ENCODE data around the gene LRRC8D. TPM values are rescaled to one million over a fixed set of nuclear protein-coding genes. Genes with fewer than 3 reads are reported as not detected.
"Not testable (repeated sequence)": the region's sequence is repeated elsewhere in the genome, so short reads cannot be mapped to it uniquely, and the experiment has no call there.

LRRC8D gene
- total RNA-seq, 1 donor from 2014 or later = 31.4 TPM

DNA sequence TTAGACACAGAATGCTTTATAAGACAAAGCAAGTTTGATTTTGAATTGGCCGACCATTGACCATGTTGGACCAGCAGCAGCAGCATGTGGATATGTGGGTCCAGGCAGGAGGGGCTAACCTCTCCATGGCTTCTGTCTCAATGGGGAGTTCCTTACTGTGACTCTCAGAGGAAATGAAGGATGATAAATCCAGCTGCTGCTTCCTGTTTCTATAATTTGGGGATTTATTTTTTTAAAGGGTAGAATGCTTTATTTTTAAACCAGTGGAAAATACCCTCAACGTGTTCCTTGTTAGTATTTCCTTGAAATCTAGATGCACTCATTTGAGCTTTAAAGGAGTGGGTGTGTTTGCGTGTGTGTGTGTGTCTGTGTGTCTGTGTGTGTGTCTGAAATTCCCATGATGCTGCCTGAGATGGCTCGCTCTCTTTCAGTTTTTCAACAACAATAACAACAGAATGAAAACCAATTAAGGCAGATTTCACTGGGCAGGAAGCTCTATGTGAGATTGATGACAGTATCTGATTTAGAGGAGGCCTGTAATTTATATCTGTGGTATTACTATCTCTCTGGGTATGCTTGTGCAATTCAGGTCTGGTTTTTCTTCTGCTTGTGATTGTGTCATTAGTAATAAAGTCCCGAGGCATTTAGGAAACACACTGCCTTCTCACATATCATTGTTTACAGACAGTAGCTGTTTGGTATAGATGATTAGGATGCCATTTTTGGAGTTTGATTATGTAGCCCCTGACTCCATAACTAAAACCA is 88.0 kb downstream of the LRRC8D start:
- DNase-seq (ENCODE audit: low spot score in 2 of 2) (no peak), FAIRE-seq (no peak)

DNA sequence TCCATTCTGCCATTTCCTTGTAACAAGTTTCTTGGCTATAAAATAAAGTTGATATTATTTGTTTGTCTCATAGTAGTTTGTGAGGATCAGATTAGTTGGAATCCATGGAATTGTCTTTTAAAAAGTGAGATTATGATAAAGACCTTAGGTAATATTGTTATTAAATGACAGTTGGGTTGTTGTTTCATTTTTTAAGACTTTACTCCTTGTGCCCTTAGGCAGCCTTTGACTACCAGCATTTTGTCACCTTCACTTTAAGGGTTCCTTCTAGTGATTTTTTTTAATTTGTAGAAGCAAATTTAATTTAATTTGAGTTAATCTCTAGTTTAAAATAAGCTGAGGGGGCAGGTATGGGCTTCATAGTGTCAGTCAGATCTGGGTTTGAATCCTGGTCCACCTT is 89.4 kb downstream of the LRRC8D start:
- FAIRE-seq (no peak), DNase-seq (ENCODE audit: low spot score in 2 of 2) (no peak)

DNA sequence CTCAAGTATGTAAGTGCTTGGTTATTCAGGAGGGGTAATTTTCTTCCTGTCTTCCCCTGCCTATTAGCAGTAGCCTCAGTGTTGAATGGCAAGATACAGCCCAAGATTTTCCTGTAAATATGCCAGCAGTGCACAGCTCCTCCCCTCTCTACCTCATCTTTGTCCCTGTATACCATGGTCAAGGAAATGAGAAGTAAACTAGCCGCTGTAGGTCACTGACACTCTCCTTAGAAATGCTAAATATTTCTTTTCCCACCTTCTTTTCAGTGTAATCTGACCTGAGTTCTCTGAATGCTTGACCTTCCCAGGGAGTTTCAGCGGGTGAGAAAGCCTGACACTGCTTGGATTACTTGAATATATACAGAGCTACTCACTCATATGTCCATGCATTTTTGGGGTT is 89.9 kb downstream of the LRRC8D start:
- FAIRE-seq = no peak
- no peak for DNase-seq (ENCODE audit: low spot score in 2 of 2)

DNA sequence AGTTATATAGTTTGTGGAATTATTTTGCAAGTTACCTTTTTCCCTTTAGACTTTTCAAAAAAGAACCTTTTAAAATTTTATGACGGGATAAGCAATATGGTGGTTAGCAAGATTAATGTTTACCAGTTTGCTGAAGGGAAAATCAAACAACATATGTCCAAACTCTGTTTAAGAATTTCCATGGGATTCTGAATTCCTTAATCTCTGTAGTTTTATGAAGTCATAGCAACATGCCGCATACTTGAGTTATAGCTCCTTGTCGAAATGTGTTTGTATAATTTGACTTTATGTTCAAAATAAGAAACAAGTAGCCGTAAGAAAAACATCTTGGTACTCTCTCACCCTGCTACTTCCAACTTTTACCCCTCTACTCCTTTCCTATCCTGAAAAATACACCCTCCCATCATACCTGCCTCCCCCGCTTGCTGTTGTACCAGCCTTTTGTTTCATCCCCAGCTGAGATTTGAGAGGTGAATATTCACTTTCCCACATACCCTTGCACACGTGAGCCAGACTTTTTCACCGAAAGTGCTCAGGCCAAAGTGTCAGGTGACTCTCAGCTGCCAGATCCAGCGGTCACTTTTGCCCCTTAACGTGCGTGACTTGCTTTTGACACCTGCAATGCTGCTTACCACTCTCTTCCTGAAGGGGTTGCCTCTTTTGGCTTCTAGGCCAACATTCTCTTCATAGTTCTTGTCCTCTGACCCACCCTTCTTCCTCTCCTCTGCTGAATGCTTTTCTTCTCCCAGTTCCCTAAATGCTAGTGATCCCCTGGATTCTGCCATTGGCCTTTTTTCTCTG is 90.6 kb downstream of the LRRC8D start:
- FAIRE-seq (no peak), DNase-seq (ENCODE audit: low spot score in 2 of 2) (no peak)

DNA sequence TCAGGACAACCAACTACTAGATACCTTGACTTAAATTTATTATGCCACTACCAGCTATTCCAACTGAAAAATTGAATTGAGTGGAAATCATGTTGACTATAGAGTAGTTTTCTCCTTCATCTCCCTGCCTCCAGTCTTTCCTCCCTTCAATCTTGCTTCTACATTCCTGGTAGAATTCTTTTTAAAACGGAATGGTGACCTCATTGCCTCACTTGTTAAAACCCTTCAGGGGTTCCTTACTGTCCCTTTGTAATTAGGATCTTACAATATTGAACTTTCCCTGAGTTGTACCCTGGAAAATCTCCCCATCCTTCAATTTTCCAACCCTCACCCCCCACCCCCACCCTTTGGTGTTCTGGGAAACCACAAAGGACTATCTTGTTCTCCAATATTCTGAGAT is 91.2 kb downstream of the LRRC8D start:
- DNase-seq (ENCODE audit: low spot score in 2 of 2) (no peak), FAIRE-seq (no peak)

DNA sequence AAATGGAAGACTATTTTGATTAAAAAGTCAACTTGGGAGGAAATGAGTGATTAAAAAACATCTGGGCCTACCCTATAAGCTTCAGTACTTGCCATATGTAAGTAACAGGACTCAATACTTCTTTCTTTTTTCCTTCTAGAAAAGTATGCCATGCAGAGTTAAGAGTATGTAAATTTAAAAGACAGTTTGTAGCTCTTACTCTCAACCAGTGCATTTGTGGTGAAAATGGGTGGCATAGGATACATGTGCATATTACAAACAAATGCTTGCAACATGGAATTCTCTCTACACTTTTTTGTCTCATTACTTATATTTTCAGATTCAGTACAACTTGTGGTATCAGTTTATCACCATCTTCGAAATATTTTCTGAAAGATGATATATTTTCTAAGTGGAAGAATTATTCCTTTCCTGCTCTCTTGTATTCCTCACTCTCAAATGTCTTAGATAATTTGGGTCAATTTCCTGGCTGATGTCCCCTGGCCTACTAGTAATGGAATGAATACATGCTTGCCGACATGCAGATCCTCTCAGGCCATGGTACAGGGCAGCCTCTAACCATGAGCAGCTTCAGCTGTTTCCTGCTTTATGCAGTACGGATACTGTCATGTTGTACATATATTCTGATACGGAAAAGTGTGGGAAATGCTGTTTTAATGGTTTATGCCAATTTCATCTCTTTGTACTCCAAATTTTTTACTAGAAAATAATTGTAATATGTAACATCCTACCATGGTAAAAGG is 92.7 kb downstream of the LRRC8D start:
- DNase-seq (ENCODE audit: low spot score in 2 of 2) = no peak
- no peak for FAIRE-seq

DNA sequence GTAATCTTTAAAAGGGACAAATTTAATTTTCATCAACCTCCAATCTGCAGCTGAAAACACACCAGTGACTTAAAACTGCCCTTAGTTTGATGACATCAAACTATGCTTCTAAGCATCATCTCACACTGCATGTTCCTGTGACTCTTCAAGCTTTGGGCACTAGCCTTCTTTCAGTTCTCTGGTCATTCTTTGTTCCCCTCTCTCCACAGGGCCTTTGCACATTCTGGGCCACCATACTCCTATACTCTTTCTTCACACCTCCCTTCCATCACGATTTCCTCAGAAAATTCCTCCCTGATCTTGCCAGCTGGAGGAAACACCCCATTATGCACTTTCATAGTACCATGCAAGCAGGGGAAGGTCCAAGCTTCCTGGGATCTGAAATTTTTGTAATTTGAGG is 96.5 kb downstream of the LRRC8D start:
- DNase-seq (ENCODE audit: low spot score in 2 of 2) = no peak
- no peak for FAIRE-seq

DNA sequence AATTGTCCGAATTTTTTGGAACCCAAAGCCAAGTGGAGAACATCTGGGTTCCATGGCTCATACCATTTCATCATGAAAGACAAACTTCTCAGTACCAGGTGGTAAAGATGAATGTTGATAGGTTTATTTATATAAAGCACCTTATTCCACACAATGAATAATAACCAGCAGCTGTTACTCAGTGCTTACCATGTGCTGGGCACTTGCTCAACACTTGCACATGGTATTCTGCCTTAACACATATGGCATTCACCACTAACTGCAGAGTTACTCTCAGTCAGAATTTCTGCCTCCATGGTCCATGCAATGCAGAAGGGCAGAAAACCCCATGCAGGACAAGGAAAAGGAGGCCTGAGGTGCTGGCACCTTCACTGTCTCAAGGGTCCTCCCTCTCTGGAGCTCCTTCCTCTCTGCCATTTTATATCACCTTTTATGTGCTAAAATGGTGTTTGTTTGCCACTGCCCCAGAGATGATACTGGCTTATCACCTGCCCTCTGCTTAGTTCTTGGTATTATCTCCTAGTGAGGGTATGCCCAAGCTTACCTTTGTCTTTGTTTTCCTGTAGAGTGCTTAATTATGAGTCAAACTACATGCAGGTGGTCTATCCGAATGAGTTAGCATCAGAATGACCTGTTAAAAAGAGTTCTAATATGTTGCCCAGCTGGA is 97.4 kb downstream of the LRRC8D start:
- no peak for DNase-seq (ENCODE audit: low spot score in 2 of 2)
- FAIRE-seq = no peak

DNA sequence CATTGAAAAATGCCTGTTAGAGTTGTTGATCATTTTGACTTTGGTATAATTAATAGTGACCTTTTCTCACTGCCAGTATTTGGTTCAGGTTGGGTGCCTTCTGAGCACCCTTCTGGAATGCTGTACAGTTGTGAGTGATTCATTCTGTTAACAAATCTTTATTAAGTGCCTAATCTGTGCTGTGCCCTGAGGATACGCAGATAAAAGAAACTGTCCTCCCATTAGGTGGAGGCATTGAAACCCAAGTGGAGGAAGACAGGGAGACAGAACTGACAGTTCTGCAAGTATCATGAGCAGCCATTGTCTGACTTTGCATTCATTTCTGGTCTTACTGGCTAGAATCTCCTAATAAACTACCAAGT is 97.9 kb downstream of the LRRC8D start:
- no peak for DNase-seq (ENCODE audit: low spot score in 2 of 2)
- no peak for FAIRE-seq

DNA sequence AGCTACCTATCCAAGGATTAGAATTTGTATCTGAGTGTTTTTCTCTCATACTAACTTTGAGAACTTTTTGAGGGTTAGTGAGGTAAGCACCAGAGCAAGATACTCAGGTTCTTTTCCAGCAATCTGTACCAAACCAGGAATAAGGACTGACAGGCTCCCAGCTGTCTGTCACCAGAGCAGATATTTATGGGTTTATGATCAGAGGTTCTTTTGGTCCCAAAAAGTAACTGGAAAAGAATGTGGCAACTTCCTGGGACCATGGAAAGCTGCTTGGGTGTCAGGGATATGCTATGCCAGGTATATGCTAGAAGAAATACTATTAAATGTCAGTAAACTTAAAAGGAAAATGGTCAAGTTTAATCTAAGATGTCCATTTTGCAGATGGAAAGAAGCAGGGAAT is 98.3 kb downstream of the LRRC8D start:
- DNase-seq (ENCODE audit: low spot score in 2 of 2) = no peak
- FAIRE-seq = no peak

DNA sequence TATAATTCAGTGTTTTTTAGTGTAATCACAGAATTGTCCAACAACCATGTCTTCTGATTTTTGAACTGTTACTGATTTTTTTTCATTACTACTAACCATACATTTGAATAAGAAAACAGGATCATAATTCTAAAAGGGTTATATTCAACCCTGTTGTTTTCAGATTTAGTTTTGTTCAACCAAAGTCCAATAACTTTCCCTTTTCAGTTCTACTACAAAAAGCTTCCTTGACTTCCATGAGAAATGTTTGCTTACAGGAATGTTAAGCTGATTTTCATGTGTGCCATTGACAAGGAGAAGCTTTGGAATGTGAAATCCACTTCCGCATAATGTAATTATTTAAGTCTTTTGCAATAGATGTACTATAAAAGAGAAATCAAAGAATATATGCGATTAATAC is 102.1 kb downstream of the LRRC8D start:
- no peak for FAIRE-seq
- no peak for DNase-seq (ENCODE audit: low spot score in 2 of 2)

DNA sequence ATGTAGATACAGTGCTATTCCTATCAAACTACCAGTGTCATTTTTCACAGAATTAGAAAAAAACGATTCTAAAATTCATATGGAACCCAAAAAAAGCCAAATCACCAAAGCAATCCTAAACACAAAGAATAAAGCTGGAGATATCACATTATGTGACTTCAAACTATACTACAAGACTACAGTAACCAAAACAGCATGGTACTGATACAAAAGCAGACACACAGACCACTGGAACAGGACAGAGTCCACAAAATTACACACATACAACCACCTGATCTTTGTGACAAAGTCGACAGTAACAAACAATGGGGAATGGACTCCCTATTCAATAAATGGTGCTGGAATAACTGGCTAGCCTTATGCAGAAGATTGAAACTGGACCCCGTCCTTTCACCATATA is 102.7 kb downstream of the LRRC8D start:
- no peak for FAIRE-seq
- DNase-seq (ENCODE audit: low spot score in 2 of 2) = no peak

DNA sequence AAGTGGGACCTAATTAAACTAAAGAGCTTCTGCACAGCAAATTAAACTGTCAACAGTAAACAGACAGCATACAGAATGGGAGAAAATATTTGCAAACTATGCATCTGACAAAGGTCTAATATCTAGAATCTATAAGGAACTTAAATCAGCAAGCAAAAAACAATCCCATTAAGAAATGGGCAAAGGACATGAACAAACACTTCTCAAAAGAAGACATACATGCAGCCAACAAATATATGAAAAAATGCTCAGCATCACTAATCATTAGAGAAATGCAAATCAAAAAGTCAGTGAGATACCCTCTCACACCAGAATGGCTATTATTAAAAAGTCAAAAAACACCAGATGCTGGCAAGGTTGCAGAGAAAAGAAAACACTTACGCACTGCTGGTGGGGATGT is 103.2 kb downstream of the LRRC8D start:
- not testable (repeated sequence) for DNase-seq (ENCODE audit: low spot score in 2 of 2); FAIRE-seq

DNA sequence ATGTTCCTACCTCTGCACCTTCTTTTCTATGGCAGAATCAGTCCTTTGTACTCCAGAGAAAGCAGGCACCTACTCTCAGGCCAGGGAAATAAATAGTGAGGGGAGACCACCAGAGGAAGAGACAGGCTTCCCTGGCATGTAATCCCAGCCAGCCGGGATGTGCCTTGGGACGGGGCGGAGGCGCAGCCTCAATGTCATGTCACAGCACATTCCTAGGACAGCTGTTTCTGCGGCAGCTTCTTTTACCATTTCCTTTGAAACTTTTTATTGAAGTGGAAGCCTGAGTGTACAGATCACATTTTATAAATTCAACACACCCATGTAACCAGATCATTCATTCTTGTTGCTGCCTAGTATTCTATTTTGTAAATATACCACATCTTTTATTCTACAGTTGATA is 106.2 kb downstream of the LRRC8D start:
- no peak for FAIRE-seq
- DNase-seq (ENCODE audit: low spot score in 2 of 2) = no peak

DNA sequence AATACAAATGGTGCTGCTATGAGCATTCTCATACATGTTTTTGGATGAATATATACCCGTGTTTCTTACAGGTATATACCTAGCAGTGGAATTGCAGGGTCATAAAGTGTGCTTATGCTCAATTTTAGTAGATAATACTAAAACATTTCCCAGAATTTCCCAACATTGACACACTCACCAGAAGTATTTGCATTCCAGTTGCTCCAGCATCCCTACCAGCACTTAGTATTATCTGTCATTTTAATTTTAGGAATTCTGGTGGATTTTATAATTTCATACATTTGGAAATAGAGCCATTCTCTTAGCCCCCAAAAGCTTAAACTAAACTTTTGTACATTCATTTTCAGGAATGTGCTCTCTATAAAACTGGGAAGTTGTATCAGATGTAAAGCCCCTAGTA is 106.6 kb downstream of the LRRC8D start:
- FAIRE-seq = no peak
- no peak for DNase-seq (ENCODE audit: low spot score in 2 of 2)

DNA sequence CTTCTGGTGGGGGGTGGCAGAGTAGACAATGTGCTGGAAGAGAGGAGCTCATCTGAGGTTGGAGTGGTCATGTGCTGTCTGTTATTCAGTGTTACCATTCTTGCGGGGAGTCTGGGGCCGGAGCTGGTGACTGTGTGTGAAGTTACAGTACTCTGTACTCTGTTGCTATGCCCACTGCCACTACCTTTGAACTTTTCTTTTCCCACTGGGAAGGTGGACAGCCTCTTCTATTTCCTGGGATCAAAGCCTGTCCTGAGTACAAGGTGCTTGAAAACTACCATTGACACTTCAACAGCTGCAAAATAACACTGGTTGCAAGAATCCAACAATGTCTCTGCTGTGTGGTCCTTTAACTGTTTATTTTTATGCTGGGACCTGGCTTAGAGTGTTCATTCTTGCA is 107.7 kb downstream of the LRRC8D start:
- no peak for DNase-seq (ENCODE audit: low spot score in 2 of 2)
- no peak for FAIRE-seq

DNA sequence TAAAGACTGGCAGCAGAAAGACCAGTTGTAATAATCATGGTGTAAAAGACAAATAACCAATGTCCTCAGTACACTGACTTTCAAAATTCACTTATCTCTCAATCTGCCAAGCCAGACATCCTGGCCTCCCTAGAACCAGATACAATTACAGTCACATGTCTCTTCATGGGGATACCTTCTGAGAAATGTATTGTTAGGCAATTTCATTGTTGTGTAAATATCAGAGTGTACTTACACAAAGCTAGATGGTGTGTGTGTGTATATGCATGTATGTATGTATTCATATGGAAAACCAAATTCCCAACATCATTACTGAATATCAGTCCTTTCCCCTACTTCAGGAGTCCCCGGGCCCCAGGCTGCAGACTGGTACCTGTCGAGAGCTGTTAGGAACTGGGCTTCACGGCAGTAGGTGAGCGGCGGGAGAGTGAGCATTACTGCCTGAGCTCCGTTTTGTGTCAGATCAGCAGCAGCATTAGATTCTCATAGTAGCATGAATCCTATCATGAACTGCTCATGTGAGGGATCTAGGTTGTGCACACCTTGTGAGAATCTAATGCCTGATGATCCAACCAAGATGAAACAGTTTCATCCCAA is 108.7 kb downstream of the LRRC8D start:
- DNase-seq (ENCODE audit: low spot score in 2 of 2) (no peak), FAIRE-seq (no peak)

DNA sequence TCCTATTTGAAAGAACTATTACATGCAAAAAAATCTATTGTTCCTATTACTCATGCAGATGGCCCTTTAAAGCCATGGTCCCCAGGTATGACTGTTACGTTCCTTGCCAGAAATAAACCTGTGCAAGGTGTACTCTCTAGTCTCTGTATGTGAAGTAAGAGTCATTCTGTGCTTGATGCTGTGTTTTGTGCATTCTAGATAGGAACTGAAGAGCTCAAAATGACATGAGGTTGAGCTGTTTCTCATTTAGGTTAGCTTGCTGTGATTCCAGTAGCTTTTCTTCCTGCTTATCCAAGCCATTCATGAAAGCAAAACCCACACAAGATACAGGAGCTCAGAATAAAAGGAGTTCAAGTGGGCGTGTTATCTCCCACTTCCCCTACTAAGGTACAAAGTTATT is 109.7 kb downstream of the LRRC8D start:
- no peak for FAIRE-seq
- DNase-seq (ENCODE audit: low spot score in 2 of 2) = no peak

DNA sequence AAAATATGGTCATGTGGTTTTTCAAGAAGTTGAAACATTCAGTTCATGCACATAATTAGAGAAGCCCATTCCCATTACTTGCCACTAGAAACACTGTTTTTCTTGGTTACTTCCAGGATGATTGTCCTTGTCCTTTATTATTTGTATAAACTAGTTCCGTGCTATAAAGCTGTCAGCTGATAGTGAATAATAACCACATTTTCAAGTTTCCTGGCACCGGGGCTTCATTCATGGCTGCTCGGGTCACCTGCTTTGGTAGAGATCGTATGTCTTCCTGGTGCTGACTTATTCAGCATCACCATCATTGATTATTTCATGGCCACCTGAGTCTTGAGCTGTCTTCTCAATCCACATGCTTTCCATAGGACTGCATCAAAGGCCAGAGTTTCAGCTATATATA is 111.1 kb downstream of the LRRC8D start:
- FAIRE-seq (no peak), DNase-seq (ENCODE audit: low spot score in 2 of 2) (no peak)

DNA sequence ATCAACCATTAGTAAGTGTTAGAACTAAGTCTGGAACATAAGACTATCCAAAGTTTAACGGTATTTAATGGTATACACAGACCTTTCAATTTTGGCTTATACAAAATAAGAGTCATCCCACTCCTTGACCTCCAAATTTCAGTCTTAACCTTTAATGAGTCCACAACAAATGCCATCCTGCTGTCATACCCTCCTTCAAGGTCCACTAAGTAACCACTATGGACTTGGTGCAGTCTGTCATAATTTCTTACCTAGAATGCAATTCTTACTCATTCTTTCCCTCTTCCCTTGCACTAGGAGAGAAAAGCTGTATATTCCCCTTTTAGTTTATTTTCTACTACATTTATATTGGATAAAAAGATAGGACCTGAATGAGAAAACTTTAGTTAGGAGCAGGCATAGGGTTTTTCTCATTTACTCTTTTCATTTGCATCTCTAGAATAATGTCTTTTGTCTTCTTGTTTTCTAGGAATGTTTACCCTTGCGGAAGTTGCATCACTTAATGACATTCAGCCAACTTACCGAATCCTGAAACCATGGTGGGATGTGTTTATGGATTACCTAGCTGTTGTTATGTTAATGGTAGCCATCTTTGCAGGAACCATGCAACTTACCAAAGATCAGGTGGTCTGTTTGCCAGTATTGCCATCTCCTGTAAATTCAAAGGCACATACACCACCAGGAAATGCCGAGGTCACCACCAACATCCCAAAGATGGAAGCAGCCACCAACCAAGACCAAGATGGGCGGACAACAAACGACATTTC is 111.9 kb downstream of the LRRC8D start:
- FAIRE-seq (no peak), DNase-seq (ENCODE audit: low spot score in 2 of 2) (no peak)
